ENCODE results near the gene TMED10.

The TMED10 gene

GRCh38 chr14:75092698-75093097, 83.7 kb downstream of the TMED10 start:
- in situ Hi-C loops (cut with MboI; ENCODE audit: low sequenced_read_pairs) = no loop called here

GRCh38 chr14:75091251-75091650, 85.2 kb downstream of the TMED10 start:
- in situ Hi-C loops (cut with MboI; ENCODE audit: low sequenced_read_pairs) = no loop called here

GRCh38 chr14:75090353-75090752, 86.1 kb downstream of the TMED10 start:
- in situ Hi-C loops (cut with MboI; ENCODE audit: low sequenced_read_pairs) = no loop called here

- in situ Hi-C loops (cut with MboI; ENCODE audit: low sequenced_read_pairs) = no loop called here
Measured at GRCh38 chr14:75088566-75089373, 87.6 kb downstream of the TMED10 start.

GRCh38 chr14:75088153-75088552, 88.3 kb downstream of the TMED10 start:
- in situ Hi-C loops (cut with MboI; ENCODE audit: low sequenced_read_pairs) = no loop called here

GRCh38 chr14:75084513-75084912, 91.9 kb downstream of the TMED10 start:
- in situ Hi-C loops (cut with MboI; ENCODE audit: low sequenced_read_pairs) = no loop called here

- in situ Hi-C loops (cut with MboI; ENCODE audit: low sequenced_read_pairs) = no loop called here
Measured at GRCh38 chr14:75083271-75083670, 93.1 kb downstream of the TMED10 start.

- in situ Hi-C loops (cut with MboI; ENCODE audit: low sequenced_read_pairs) = no loop called here
Measured at GRCh38 chr14:75081660-75082229, 94.7 kb downstream of the TMED10 start.

Measured in hTERT RPE-1 (cell line).